ENCODE data around the gene RHCG. TPM values are rescaled to one million over a fixed set of nuclear protein-coding genes. Genes with fewer than 3 reads are reported as not detected.

RHCG gene
- total and polyA plus RNA-seq, 4 donors = 0.17 to 0.37 (median 0.25) TPM; not detected in 1

DNA sequence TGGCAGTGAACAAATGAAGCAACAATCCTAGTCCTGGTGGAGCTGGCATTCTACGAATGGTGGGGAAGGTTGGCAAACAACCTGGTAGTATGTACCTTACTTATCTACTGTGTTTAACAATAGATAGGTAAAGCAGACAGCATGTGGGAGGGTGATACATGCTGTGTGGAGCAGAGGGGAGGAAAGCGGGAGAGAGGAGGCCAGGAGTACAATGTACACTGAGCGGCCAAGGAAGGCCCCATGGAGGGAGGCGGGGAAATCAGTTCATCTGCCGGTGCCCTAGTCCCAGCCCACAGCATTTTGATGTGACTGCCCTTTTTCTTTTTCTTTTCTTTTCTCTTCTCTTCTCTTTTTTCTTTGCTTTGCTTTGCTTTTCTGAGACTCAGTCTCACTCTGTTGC lies 5.3 kb upstream of the RHCG start:
- Histone ChIP-seq H3K27ac (ENCODE audit: low read depth in 1 of 2, low read length in 1 of 2) (no peak overlapping the region), H3K9ac (ENCODE audit: insufficient read depth in 1 of 2, low read length in 2 of 2) (no peak overlapping the region), H3K9me3 (ENCODE audit: control insufficient read depth in 4 of 4, insufficient read depth in 3 of 4, low read length in 3 of 4) (peaks cover 0 to 2% (median 0%) of the 10 kb centered on the region in 4 donors), H3K36me3 (ENCODE audit: control insufficient read depth in 4 of 4, insufficient read depth in 4 of 4, low read length in 4 of 4) (no peaks in the 10 kb centered on the region), H3K4me3 (no peak overlapping the region), H3K27me3 (ENCODE audit: control insufficient read depth in 3 of 3, insufficient read depth in 3 of 3, low read length in 2 of 3) (peaks cover 0 to 5% (median 3%) of the 10 kb centered on the region in 3 donors), H3K4me1 (ENCODE audit: control insufficient read depth in 5 of 5, insufficient read depth in 5 of 5, low read length in 5 of 5) (peaks cover 0 to 3% (median 0%) of the 10 kb centered on the region in 5 donors)
- 91 to 95% methylated on average over 5 of the region's 5 CpGs for WGBS, 2 donors
- ATAC-seq (ENCODE audit: insufficient read depth, low FRiP score) (no peak), DNase-seq (no peak)
- TF ChIP-seq, protein P1, sequence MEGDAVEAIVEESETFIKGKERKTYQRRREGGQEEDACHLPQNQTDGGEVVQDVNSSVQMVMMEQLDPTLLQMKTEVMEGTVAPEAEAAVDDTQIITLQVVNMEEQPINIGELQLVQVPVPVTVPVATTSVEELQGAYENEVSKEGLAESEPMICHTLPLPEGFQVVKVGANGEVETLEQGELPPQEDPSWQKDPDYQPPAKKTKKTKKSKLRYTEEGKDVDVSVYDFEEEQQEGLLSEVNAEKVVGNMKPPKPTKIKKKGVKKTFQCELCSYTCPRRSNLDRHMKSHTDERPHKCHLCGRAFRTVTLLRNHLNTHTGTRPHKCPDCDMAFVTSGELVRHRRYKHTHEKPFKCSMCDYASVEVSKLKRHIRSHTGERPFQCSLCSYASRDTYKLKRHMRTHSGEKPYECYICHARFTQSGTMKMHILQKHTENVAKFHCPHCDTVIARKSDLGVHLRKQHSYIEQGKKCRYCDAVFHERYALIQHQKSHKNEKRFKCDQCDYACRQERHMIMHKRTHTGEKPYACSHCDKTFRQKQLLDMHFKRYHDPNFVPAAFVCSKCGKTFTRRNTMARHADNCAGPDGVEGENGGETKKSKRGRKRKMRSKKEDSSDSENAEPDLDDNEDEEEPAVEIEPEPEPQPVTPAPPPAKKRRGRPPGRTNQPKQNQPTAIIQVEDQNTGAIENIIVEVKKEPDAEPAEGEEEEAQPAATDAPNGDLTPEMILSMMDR (IDR thresholded peaks at IDR 0.05; ENCODE audit: control extremely low read depth, extremely low read depth) = no peak

DNA sequence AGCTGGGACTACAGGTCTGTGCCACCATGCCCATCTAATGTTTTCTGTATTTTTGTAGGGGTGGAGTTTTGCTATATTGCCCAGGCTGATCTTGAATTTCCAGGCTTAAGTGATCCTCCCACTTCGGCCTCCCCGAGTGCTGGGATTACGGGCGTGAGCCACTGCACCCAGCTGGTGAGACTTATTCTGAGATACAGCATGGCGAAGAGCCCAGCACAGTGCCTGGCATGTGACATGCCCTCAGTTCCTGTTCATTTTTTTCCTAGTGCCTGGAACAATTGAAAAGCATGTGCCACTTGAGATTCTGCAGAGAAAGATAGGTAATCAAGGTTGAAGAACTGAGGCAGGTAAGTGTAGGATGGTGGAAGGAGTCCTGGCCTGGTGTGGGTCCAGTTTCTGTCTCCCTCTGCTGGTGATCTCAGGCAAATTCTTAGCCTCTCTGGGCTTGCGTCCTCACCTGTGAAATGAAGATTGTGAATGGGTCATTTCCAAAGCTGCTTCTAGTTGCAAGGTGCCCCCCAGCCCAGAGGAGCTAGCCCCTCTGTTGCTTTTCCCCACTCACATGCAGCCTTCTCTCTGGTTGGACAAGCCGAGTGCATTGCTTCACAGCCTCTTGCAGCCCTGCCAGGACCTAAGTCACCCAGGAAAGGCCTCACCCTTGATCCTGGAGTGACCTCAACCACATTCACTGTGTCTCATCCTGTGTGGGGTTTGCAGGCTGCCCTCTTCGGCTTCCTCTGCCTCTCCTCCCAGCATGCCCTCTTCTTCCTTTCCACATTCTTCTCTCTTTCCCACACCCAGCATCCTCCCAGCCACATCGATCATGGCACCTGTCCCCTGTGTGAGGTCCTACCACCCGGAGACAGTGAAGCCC lies 4.3 kb upstream of the RHCG start:
- DNase-seq (no peak), ATAC-seq (ENCODE audit: insufficient read depth, low FRiP score) (no peak)
- H3K4me3 ChIP-seq = no peak overlapping the region
- no peaks in the 10 kb centered on the region for H3K36me3 ChIP-seq (ENCODE audit: control insufficient read depth in 4 of 4, insufficient read depth in 4 of 4, low read length in 4 of 4)
- H3K27me3 ChIP-seq (ENCODE audit: control insufficient read depth in 3 of 3, insufficient read depth in 3 of 3, low read length in 2 of 3) = peaks cover 2 to 6% (median 3%) of the 10 kb centered on the region in 3 donors
- H3K9ac ChIP-seq (ENCODE audit: insufficient read depth in 1 of 2, low read length in 2 of 2) = no peak overlapping the region
- H3K9me3 ChIP-seq (ENCODE audit: control insufficient read depth in 4 of 4, insufficient read depth in 3 of 4, low read length in 3 of 4) = no peaks in the 10 kb centered on the region
- 80 to 83% methylated on average over 10 of the region's 10 CpGs for WGBS, 2 donors
- TF ChIP-seq, protein P1 (IDR thresholded peaks at IDR 0.05; ENCODE audit: control extremely low read depth, extremely low read depth) = no peak
- H3K27ac ChIP-seq (ENCODE audit: low read depth in 1 of 2, low read length in 1 of 2) = no peak overlapping the region
- peaks cover 0 to 13% (median 0%) of the 10 kb centered on the region in 5 donors for H3K4me1 ChIP-seq (ENCODE audit: control insufficient read depth in 5 of 5, insufficient read depth in 5 of 5, low read length in 5 of 5)

DNA sequence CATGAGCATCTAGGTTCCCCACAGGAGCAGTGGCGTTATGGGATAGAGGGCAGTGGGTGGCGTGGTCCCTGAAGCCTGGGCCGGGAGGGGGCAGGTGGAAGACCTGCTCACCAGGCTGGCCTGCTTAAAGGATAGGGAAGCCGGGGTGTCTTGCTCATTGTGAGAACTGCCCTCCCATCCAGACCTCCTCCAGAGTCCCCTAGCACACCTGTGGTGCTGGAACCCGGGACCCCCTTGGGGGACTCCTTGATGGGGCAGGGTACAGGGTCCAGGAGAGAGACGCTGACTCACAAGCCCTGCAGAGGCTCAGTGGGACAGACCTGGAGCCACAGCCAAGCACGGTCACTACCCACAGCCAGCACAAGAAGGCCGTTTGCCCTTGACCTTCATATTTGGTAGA lies 2.8 kb upstream of the RHCG start:
- Histone ChIP-seq H3K9ac (ENCODE audit: insufficient read depth in 1 of 2, low read length in 2 of 2) (no peak overlapping the region), H3K4me3 (no peak overlapping the region), H3K9me3 (ENCODE audit: control insufficient read depth in 4 of 4, insufficient read depth in 3 of 4, low read length in 3 of 4) (no peaks in the 10 kb centered on the region), H3K27me3 (ENCODE audit: control insufficient read depth in 3 of 3, insufficient read depth in 3 of 3, low read length in 2 of 3) (peaks cover 3 to 13% (median 10%) of the 10 kb centered on the region in 3 donors), H3K27ac (ENCODE audit: low read depth in 1 of 2, low read length in 1 of 2) (no peak overlapping the region), H3K4me1 (ENCODE audit: control insufficient read depth in 5 of 5, insufficient read depth in 5 of 5, low read length in 5 of 5) (peaks cover 0 to 13% (median 0%) of the 10 kb centered on the region in 5 donors), H3K36me3 (ENCODE audit: control insufficient read depth in 4 of 4, insufficient read depth in 4 of 4, low read length in 4 of 4) (no peaks in the 10 kb centered on the region)
- WGBS, 2 donors = 81 to 86% methylated on average over 8 of the region's 8 CpGs
- DNase-seq (no peak), ATAC-seq (ENCODE audit: insufficient read depth, low FRiP score) (no peak)
- TF ChIP-seq, protein P1 (IDR thresholded peaks at IDR 0.05; ENCODE audit: control extremely low read depth, extremely low read depth) = no peak

Measured in lung (tissue), 12 donors.